Germinal center (tissue), 1 donor: ENCODE measurements around the gene NCK2.
A peak's percentile ranks its signal among the peaks of the same experiment; 100 is the strongest.
"Not testable (repeated sequence)": the region's sequence is repeated elsewhere in the genome, so short reads cannot be mapped to it uniquely, and the experiment has no call there.

ENCODE experiments used
- DNase-seq: peaks from one replicate; pipeline ENCODE4 v3.0.0; 2012; ENCODE audit warnings: mixed read lengths, low spot score

Gene NCK2

GRCh38 chr2:105893011-105893995, 148.6 kb downstream of the NCK2 start:
- no peak for DNase-seq

DNA sequence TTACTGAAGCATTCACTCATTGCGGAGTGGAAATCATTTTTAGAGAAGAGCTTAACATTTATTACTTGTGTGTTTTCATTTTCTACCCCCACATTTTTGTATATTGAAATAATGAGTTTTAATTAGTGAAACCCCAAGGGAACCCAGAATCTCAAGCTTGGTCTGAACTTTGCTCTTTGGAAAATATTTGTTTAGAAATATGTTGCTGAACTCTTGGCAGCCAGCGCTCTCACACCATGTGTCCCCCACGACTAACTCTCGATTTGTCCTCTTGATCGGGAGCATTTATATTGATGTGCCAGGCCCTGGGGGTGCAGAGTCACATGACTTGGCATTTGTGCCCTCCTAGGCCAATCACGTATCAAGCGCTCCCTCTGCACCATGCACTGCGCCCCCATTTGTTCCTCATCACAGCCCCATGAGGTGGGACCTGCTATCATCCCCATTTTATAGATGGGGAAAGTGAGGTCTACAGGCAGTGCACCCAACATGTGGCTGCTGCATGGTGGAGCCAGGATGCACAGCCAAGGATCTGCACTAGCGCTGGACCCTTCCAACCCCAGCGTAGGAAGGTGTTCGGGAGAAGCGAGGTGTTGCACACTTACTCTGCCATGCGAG, 149.7 kb downstream of the NCK2 start:
- no peak for DNase-seq

GRCh38 chr2:105895990-105896764, 151.5 kb downstream of the NCK2 start:
- no peak for DNase-seq

- DNase-seq, result no peak
Measured at GRCh38 chr2:105896765-105897163, 152.1 kb downstream of the NCK2 start.

- not testable (repeated sequence) for DNase-seq
Measured at GRCh38 chr2:105897694-105898093, 153.0 kb downstream of the NCK2 start.

GRCh38 chr2:105903051-105903674, 158.5 kb downstream of the NCK2 start:
- DNase-seq, result no peak

- peak; percentile 26 for DNase-seq
Measured at GRCh38 chr2:105904938-105905337, 160.2 kb downstream of the NCK2 start.

DNA sequence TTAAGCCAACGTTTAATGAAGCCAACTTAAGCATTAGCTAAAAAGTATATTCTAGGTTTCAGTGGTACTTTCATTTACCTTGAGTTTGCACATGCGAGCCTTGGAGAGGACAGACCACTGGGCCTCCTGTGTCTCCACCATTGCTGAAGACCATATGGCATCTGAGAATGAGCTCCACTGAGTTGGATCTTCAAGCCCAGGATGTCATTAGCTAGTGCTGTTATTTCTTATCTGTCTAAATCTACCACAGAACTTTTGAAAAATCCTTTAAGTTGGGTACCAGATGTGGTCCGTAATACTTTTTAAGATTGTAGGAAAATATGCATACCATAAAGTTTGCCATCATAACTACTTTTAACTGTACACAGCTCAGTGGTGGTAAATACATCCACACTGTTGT, 161.8 kb downstream of the NCK2 start:
- DNase-seq, result no peak

DNA sequence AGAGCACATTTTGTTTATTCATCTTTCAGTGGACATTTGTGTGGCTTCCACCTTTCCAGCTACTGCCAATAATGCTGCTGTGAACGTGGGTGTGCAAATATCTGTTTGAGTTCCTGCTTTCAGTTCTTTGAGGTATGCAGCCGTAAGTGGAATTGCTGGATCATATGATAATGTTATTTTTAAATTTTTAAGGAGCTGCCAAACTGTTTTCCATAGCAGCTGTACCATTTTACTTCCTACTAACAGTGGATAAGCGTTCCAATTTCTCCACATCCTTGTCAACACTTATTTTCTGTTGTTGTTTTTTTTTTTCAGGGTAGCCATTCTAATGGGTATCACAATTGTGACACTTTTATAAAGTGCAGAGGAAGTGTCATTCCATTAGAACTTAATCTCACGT, 162.5 kb downstream of the NCK2 start:
- no peak for DNase-seq

DNA sequence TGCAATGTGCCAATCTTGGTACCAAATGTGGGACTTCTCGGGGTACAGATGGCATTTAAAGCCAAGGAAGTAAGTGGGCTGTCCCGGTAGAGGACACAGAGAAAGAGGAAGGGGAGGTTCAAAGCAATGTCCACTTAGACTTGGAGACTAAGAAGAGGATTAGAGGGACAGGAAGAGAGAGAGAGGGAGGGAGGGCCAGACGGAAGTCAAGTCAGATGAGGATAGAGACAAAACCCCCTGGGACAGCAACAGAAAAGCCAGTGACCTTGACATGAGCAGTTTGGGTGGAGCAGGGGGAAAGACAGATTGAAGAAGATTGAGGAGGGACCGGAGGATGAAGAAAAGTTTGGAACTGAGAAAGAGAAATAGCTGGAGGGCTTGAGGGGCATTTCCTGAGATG, 164.5 kb downstream of the NCK2 start:
- DNase-seq, result no peak

DNA sequence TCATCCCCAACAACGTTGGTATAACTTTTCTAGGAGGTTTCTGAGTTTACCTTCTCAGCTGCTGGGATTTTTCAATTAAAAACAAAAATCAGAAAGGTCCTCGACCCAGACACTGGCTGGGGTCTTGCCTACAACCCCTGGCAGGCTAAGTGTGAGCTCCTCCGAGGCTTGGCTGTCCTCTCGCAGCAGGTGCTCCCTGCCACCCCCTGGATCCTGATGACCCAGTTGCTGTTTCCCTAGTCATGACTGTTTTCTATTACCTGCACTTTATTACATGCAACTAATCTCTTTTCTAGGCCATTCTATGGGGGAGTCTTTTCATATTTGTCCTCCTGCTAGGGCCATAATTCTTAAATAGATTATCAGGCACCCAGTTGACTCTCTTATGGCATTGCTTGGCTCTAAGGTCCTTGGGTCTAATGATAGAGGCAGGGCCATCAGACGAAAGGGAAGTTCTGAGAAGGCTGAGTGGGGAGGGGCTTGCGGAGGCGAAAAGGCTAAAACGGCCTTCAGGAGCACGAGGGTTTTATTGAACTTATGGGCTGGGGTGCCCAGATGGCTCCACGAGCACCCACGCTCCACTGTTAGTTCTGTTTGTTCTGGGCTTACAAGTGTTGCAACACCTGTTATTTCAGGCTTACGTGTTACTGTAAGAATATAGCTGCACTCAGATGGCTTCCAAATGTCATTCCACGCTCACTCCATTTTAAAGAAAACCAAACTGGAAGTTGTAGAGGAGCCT, 166.0 kb downstream of the NCK2 start:
- DNase-seq, result no peak

GRCh38 chr2:105911425-105911824, 166.7 kb downstream of the NCK2 start:
- DNase-seq, result no peak

- no peak for DNase-seq
Measured at GRCh38 chr2:105912081-105912480, 167.4 kb downstream of the NCK2 start.

DNA sequence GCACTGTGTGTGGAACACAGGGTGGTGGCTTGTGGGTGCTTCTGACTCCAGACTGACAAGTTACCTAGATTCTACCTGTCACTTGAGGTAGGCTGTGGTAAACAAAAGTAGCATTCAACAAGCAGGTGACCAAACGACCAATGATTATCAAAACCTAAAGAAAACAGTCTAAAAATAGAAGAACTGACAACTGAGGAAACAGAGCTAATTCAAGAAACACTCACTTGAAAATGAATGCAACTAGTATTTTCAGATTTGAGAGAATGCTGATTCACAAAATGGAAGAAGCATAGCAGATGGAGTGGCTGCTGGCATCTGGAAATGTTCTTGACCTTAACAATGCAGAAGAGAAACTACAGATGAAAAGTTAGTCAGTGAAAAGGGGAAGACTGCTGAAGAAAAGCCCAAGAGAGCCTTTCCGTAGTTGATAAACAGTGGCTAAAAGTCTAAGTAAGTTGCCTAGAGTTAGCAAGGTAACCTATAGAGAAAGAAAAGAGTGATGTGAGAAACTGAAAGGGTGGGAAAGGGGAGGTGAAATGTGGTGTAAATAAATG, 170.4 kb downstream of the NCK2 start:
- no peak for DNase-seq

DNA sequence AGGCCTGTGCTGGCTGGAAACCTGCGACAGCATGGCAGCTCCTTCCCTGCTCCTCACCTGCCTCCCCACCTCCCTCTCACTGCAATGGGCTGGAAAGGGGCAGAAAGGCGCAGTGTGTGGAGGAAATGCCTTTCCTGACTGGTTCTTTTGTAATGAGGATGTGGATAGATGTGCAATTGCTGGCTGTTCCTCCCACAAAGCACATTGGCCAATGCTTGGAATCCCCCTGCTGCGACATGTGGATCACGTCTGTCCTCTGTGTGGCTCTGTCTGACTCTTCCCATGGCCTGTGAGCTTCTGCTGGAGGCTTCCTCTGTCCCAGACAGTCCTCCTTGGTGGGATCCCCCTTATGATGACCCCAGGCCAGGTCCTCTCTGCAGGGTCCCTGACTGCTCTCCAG, 172.5 kb downstream of the NCK2 start:
- no peak for DNase-seq

- no peak for DNase-seq
Measured at GRCh38 chr2:105917688-105918087, 173.0 kb downstream of the NCK2 start.

GRCh38 chr2:105919191-105919811, 174.6 kb downstream of the NCK2 start:
- DNase-seq, result no peak

DNA sequence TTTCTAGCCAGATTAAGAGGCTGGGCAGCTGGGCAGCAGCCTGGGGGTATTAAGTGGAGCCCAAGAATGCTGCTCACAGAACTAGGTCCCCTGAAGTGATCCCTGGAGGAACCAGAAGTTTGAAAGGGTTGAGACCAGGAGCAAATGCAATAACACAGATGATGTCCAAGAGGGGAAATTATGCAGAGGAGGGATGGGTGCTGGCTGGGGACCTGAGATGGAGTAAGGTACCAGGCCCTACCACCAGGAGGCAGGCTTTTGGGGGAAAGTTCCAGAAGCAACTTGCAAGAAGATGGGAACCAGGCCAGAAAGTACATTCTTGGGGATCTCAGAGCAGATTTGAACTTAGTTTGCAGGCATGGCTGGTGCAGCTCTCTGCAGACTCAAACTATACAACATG, 175.1 kb downstream of the NCK2 start:
- peak; percentile 66 for DNase-seq

- DNase-seq, result no peak
Measured at GRCh38 chr2:105924271-105924670, 179.6 kb downstream of the NCK2 start.

GRCh38 chr2:105924932-105925331, 180.2 kb downstream of the NCK2 start:
- DNase-seq, result no peak

DNA sequence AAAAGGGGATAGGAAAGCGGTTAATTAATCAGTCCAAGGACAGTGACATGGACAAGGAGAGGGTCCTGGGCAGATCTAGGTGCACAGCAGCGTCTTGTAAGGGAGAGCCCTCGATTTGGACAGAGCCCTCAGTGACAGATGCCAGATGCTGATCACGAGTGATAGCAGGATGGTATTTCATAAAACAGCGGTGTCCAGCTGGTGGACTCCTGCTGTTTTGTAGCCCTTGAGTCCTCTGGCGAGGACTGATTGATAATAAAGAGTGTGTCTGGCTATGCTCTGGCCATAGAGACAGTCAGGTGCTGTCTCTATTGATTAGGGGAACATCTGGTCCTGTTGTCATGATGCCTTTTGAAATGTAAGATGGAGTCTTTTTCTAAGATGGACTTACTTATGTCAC, 180.7 kb downstream of the NCK2 start:
- no peak for DNase-seq
